Left kidney (tissue), 2 donors: Measurements from ENCODE around the gene LAYN. TPM values are rescaled to one million over a fixed set of nuclear protein-coding genes. Genes with fewer than 3 reads are reported as not detected.

Experiments
- DNase-seq: peaks from one replicate; pipeline ENCODE4 v3.0.0-alpha.2; 2013
- polyA plus RNA-seq: library from polyadenylated mRNA; unstranded; fragments of 120-200 nt; gene quantifications from one replicate; pipeline ENCODE4 v1.2.1, GENCODE V29; 2013; ENCODE audit not compliant: insufficient read length

The LAYN gene
- polyA plus RNA-seq, 1 donor = 7.3 TPM

- DNase-seq = no peak
These were observed 55.8 kb downstream of the LAYN start for GRCh38 chr11:111596319-111596718.

DNA sequence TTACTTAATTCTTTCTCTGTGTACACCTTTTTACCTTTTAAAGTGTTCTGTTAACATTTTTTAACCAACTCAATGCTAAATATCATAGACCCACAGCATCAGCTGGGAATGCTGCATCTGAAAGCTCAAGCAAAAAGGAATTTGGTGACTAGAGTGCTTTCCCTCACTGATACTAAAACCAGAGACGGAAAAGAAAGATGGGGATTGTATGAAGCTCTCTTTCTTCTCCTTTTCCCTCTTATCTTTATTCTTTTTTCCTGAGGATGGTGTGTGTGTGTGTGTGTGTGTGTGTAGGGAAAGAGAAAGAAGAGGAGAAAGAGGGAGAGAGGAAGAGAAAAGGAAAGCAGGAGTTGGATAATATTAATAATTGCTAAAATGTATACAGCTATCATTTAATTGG, 57.6 kb downstream of the LAYN start:
- no peak for DNase-seq

- DNase-seq = no peak
These were observed 58.0 kb downstream of the LAYN start for GRCh38 chr11:111598559-111598958.

DNA sequence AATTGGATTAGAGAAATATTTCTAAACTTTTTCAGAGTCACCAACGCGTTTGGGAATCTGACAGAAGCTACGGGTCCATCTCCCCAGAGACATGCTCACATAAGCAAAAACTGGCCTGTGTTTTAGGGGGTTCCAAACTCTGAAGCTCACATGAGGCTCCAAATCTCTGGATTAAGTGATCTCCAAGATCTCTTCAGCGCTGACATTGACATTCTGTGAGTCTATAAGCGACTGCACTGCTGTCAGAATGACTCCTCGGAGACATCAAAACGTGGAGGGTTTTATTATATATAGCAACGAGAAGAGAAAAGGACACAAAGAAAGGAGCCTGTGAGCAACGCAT, 61.1 kb downstream of the LAYN start:
- DNase-seq = no peak

- peak; percentile 94 for DNase-seq
These were observed 61.7 kb downstream of the LAYN start, which contains the start of gene SIK2 for GRCh38 chr11:111601979-111602864. SIK2 (plus strand) TSS chr11:111602449; CDS start chr11:111602564, 115 bp downstream.

- no peak for DNase-seq
These were observed 62.5 kb downstream of the LAYN start for GRCh38 chr11:111602865-111603610.

DNA sequence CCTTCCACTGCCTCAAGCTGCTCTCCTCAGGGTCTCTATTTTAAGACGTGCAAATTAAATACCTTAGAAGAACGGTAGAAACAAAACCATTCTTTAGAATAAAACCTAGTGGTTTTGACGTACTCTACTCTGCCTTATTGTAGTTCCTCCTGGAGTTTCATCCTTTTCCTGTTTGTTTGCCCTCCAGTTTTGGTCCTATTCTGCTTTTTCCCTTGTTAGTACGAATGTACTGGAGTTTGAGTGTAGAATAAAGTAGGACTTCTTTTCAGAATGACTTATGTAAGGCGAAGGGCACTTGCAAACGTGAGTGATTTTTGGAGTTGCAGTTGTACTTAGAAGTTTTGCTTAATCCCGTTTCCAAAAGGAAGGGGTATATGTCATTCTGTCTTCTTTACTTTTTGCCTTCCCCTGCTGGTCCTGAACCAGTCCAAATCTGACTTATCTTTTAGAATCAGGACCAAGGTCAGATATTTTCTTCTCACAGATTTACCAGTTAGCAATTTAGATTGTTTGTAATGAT, 63.2 kb downstream of the LAYN start:
- no peak for DNase-seq

GRCh38 chr11:111604392-111605009, 64.0 kb downstream of the LAYN start:
- peak; percentile 44 for DNase-seq

- DNase-seq = no peak
These were observed 65.2 kb downstream of the LAYN start for GRCh38 chr11:111605681-111606080.

GRCh38 chr11:111606986-111607385, 66.5 kb downstream of the LAYN start:
- no peak for DNase-seq

DNA sequence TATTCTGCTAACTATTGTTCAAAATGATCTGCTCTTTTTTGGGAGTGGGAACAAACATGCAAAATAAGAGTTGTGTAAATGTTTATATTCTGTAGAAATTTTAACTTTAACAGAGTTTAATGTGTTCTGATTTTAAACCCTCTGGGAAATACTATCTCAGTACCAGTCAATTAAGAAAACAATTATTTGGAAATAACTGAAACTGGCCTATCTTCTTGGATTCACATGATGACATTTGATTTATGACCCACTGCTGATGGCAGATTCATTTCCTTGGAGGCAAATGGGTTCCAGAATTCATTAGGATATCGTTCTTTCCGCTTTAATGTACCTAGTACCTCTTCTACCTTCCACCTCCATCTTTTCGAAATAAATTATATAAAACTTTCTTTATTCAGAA, 67.2 kb downstream of the LAYN start:
- DNase-seq = no peak

Other genes with a start within 250 kb of the LAYN start
- gene POU2AF3, start 242.2 kb upstream of the LAYN start, polyA plus RNA-seq = 8.0 TPM
- 0.90 TPM for gene POU2AF1, start 161.4 kb upstream of the LAYN start, polyA plus RNA-seq
- gene BTG4, start 28.3 kb upstream of the LAYN start, polyA plus RNA-seq = not detected
- 0.28 TPM for gene HOATZ, start 25.9 kb upstream of the LAYN start, polyA plus RNA-seq
- gene SIK2, start 61.7 kb downstream of the LAYN start, polyA plus RNA-seq = 23.4 TPM
- gene PPP2R1B, start 225.7 kb downstream of the LAYN start, polyA plus RNA-seq = 23.7 TPM